Panc1 (cell line): ENCODE results near the gene ELFN1.

Source experiments
- CTCF ChIP-seq: fragments of 450-650 bp; IDR thresholded peaks from 2 replicates; pipeline ENCODE4 v1.5.1; 2017; ENCODE audit warnings: mild to moderate bottlenecking
- SIN3A ChIP-seq: IDR thresholded peaks from 2 replicates; pipeline ENCODE4 v1.6.1; 2012; ENCODE audit warnings: low read depth, mild to moderate bottlenecking, low read length, moderate library complexity, borderline replicate concordance; ENCODE audit not compliant: insufficient read depth

- TF ChIP-seq SIN3A (no peak), CTCF (no peak)
Observed at GRCh38 chr7:1649751-1650326, 20.2 kb upstream of the ELFN1 start.
